SU-DHL-6 (cell line): Measurements from ENCODE around the gene DLL1.

Experiments
- EZH2phosphoT487 ChIP-seq: fragments of 200-600 bp; sonication (generic), shearing (Covaris generic); conservative IDR thresholded peaks from 2 replicates; pipeline ENCODE4 v1.6.1; 2018; ENCODE audit warnings: mild to moderate bottlenecking, antibody characterized with exemption, low read length, moderate library complexity, mixed read lengths
- TF ChIP-seq, protein P1 (sequence below): fragments of 200-600 bp; sonication (generic); IDR thresholded peaks from one replicate; pipeline ENCODE4 v1.5.1; 2017; ENCODE audit warnings: antibody characterized with exemption, mild to moderate bottlenecking, low read length, moderate library complexity; ENCODE audit not compliant: insufficient read depth, poor library complexity, severe bottlenecking

DNA sequence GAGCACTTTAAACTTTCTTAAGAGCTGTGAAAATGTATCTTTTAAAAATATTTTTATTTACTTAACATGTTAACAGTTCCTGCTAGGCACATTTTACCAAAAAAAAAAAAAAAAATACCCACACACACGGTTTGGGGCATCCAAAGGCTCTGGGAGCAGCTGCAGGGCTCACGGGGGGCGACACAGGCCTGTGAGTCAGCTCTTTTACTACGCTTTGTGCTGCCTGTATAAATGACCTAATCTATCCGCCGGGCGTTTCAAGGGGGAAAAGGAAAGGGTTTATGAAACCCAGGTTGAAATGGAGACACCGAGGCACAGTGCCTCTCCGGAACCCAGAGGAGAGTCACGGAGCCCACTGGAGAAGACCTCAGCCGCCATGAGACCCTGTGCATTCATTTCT, 40.4 kb downstream of the DLL1 start:
- TF ChIP-seq, protein P1, sequence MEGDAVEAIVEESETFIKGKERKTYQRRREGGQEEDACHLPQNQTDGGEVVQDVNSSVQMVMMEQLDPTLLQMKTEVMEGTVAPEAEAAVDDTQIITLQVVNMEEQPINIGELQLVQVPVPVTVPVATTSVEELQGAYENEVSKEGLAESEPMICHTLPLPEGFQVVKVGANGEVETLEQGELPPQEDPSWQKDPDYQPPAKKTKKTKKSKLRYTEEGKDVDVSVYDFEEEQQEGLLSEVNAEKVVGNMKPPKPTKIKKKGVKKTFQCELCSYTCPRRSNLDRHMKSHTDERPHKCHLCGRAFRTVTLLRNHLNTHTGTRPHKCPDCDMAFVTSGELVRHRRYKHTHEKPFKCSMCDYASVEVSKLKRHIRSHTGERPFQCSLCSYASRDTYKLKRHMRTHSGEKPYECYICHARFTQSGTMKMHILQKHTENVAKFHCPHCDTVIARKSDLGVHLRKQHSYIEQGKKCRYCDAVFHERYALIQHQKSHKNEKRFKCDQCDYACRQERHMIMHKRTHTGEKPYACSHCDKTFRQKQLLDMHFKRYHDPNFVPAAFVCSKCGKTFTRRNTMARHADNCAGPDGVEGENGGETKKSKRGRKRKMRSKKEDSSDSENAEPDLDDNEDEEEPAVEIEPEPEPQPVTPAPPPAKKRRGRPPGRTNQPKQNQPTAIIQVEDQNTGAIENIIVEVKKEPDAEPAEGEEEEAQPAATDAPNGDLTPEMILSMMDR, result no peak
- TF ChIP-seq EZH2phosphoT487, result no peak
